ENCODE data around the gene PCDHGA11. TPM values are rescaled to one million over a fixed set of nuclear protein-coding genes. Genes with fewer than 3 reads are reported as not detected.
"Not testable (repeated sequence)": the region's sequence is repeated elsewhere in the genome, so short reads cannot be mapped to it uniquely, and the experiment has no call there.

The PCDHGA11 gene
- total RNA-seq, result under 1 TPM in 1 of 2 donors, not detected in 1; 0.22 TPM

DNA sequence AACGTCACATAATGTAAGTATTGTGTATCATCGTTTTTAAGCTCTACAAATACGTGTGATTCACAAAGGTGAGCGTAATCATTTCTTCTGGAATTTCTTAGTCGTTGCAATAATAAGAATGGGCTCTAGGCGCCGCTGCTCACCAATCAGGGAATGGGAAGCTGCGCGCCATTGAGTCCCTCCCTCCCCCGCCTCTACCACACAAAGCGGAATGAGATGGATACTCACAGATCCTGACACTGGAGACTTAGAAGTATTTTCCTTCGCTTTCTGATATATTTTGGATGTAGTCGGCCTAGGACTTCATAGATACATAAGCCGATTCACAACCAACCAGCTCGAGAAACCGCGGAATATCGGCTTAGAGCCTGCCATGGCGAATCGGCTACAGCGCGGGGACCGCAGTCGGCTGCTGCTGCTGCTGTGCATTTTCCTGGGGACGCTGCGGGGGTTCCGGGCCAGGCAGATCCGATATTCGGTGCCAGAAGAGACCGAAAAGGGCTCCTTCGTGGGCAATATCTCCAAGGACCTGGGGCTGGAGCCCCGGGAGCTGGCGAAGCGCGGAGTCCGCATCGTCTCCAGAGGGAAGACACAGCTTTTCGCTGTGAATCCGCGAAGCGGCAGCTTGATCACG is at the start of gene PCDHGA11:
Gene PCDHGA11 (plus strand): TSS at position 197 of the 634 bp plus-strand sequence. CDS start 177 bp downstream, at position 374.
- Mint-ChIP-seq H3K36me3 (ENCODE audit: insufficient read depth in 2 of 2) (peaks cover 19 to 34% of the 10 kb centered on the region in 2 donors), H3K27ac (peak within 1 kb of the TSS; percentile 80), H3K4me3 (peak within 1 kb of the TSS; percentile 85 to 87), H3K27me3 (ENCODE audit: low read depth) (peaks cover 85% of the 10 kb centered on the region), H3K9me3 (peaks cover 5 to 12% of the 10 kb centered on the region in 2 donors), H3K4me1 (ENCODE audit: low read depth) (peaks cover 20% of the 10 kb centered on the region)
- peak; percentile 48 to 49 for ATAC-seq (replicated peaks in 1 of 2)
- peak; percentile 56 to 58 for DNase-seq

DNA sequence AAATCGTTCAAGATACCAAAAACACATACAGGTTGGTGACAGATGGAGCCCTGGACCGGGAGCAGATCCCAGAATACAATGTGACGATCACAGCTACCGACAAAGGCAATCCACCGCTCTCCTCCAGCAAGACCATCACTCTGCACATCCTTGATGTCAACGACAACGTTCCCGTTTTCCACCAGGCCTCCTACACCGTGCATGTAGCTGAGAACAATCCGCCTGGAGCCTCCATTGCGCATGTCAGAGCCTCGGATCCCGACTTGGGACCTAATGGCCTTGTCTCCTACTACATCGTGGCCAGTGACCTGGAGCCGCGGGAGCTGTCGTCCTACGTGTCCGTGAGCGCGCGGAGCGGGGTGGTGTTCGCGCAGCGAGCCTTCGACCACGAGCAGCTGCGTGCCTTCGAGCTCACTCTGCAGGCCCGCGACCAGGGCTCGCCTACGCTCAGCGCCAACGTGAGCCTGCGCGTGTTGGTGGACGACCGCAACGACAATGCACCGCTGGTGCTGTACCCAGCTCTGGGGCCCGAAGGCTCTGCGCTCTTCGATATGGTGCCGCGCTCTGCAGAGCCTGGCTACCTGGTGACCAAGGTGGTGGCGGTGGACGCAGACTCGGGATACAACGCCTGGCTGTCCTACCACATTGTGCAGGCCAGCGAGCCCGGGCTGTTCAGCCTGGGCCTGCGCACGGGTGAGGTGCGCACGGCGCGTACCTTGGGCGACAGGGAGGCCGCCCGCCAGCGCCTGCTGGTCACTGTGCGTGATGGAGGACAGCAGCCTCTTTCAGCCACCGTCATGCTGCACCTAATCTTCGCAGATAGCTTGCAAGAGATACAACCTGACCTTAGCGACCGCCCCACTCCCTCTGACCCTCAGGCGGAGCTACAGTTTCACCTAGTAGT is 49.0 kb upstream of the PCDHGA11 start:
- H3K27ac Mint-ChIP-seq, result no peak overlapping the region
- ATAC-seq (replicated peaks in 1 of 2) (no peak), DNase-seq (no peak)
- H3K4me1 Mint-ChIP-seq (ENCODE audit: low read depth), result peaks cover 12% of the 10 kb centered on the region
- H3K9me3 Mint-ChIP-seq, result peaks cover 7 to 10% of the 10 kb centered on the region in 2 donors
- peaks cover 13 to 32% of the 10 kb centered on the region in 2 donors for H3K36me3 Mint-ChIP-seq (ENCODE audit: insufficient read depth in 2 of 2)
- H3K27me3 Mint-ChIP-seq (ENCODE audit: low read depth), result peaks cover 80% of the 10 kb centered on the region
- H3K4me3 Mint-ChIP-seq, result no peak overlapping the region

DNA sequence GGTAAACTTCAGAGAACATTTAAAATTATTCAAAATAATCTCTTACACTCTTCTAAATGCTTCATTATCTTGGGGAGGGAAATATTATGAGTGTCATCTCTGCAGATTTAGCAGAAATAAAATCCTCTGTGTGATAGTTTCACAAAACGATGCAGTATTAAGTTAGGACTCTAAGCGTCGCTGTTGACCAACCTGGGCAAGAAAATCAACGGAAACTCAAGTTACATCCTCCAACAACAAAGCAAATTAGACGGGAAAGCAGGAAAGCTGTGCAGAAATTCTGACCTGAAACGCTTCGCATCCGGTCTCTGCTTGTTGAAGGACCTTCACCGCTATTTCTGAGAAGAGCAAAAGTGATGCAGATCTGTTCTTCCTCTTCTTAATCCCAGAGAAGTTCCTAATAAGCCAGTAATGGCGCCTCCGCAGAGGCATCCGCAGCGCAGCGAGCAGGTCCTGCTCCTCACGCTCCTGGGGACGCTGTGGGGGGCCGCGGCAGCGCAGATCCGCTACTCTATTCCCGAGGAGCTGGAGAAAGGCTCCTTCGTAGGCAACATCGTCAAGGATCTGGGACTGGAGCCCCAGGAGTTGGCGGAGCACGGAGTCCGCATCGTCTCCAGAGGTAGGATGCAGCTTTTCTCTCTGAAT is 47.1 kb upstream of the PCDHGA11 start, which contains the start of gene PCDHGA6:
Gene PCDHGA6 (plus strand): TSS at position 219 of the 645 bp plus-strand sequence. CDS start 193 bp downstream, at position 412.
- peaks cover 7 to 10% of the 10 kb centered on the region in 2 donors for H3K9me3 Mint-ChIP-seq
- peaks cover 12% of the 10 kb centered on the region for H3K4me1 Mint-ChIP-seq (ENCODE audit: low read depth)
- H3K36me3 Mint-ChIP-seq (ENCODE audit: insufficient read depth in 2 of 2), result peaks cover 13 to 29% of the 10 kb centered on the region in 2 donors
- peaks cover 76% of the 10 kb centered on the region for H3K27me3 Mint-ChIP-seq (ENCODE audit: low read depth)
- peak within 1 kb of the TSS in 1 of 2 donors; percentile 56 for H3K4me3 Mint-ChIP-seq
- no peak within 1 kb of the TSS for H3K27ac Mint-ChIP-seq
- ATAC-seq (replicated peaks in 1 of 2) (no peak), DNase-seq (no peak)

DNA sequence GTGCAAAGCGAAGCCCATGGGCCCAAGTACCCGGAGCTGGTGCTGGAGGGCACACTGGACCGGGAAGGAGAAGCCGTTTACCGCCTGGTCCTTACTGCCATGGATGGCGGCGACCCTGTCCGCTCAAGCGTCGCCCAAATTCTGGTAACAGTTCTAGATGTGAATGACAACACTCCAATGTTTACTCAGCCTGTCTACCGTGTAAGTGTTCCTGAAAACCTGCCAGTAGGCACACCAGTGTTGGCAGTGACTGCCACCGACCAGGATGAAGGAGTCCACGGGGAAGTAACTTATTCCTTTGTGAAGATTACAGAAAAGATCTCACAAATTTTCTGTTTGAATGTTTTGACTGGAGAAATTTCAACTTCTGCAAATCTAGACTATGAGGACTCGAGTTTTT is 46.2 kb upstream of the PCDHGA11 start:
- H3K4me3 Mint-ChIP-seq, result no peak overlapping the region
- peaks cover 9% of the 10 kb centered on the region for H3K4me1 Mint-ChIP-seq (ENCODE audit: low read depth)
- peaks cover 74% of the 10 kb centered on the region for H3K27me3 Mint-ChIP-seq (ENCODE audit: low read depth)
- ATAC-seq (replicated peaks in 1 of 2), result no peak
- DNase-seq, result no peak
- peaks cover 7 to 11% of the 10 kb centered on the region in 2 donors for H3K9me3 Mint-ChIP-seq
- H3K36me3 Mint-ChIP-seq (ENCODE audit: insufficient read depth in 2 of 2), result peaks cover 13 to 29% of the 10 kb centered on the region in 2 donors
- no peak overlapping the region for H3K27ac Mint-ChIP-seq

DNA sequence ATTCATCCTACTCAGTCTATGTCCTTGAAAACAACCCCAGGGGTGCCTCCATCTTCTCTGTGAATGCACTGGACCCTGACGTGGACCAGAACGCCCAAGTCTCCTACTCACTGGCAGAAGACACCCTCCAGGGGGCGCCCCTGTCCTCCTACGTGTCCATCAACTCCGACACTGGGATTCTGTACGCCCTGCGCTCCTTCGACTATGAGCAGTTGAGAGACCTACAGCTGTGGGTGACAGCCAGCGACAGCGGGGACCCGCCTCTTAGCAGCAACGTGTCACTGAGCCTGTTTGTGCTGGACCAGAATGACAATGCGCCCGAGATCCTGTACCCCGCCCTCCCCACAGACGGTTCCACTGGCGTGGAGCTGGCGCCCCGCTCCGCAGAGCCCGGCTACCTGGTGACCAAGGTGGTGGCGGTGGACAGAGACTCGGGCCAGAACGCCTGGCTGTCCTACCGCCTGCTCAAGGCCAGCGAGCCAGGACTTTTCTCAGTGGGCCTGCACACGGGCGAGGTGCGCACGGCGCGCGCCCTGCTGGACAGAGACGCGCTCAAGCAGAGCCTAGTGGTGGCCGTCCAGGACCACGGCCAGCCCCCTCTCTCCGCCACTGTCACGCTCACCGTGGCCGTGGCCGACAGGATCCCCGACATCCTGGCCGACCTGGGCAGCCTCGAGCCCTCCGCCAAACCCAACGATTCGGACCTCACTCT is 45.3 kb upstream of the PCDHGA11 start:
- not testable (repeated sequence) for H3K27ac Mint-ChIP-seq; DNase-seq; ATAC-seq (replicated peaks in 1 of 2); H3K4me1 Mint-ChIP-seq (ENCODE audit: low read depth); H3K4me3 Mint-ChIP-seq
- Mint-ChIP-seq H3K9me3 (peaks cover 7 to 11% of the 10 kb centered on the region in 2 donors), H3K36me3 (ENCODE audit: insufficient read depth in 2 of 2) (peaks cover 13 to 29% of the 10 kb centered on the region in 2 donors), H3K27me3 (ENCODE audit: low read depth) (peaks cover 69% of the 10 kb centered on the region)

DNA sequence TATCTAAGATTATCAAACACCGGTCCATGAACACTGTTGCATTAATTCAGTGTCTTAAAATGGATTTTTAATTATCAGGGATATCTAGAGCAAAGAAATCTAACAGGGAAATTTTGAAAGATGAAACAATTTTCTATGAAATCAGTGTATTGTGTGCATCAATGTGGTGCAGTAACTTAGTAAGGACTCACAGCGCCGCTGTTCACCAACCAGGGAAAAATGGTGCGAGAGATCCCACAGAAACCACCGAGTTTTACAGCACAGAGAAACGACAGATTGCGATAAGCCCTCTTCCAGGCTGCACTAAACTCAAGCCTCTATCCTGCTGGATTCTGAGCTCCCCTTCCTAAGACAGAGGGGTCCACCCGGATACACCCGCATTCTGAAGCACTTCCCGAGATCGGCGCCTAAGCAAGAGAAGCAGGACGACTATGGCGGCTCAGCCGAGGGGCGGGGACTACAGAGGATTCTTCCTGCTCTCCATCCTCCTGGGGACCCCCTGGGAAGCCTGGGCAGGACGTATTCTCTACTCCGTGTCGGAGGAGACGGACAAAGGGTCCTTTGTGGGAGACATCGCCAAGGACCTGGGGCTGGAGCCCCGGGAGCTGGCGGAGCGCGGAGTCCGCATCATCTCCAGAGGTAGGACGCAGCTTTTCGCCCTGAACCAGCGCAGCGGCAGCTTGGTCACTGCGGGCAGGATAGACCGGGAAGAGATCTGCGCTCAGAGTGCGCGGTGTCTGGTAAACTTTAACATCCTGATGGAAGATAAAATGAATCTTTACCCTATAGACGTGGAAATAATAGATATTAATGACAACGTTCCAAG is 38.2 kb upstream of the PCDHGA11 start, which contains the start of gene PCDHGA7:
Gene PCDHGA7 (plus strand): TSS at position 274 of the 826 bp plus-strand sequence. CDS start 158 bp downstream, at position 432.
- DNase-seq (no peak), ATAC-seq (replicated peaks in 1 of 2) (no peak)
- H3K27me3 Mint-ChIP-seq (ENCODE audit: low read depth), result peaks cover 77% of the 10 kb centered on the region
- no peak within 1 kb of the TSS for H3K27ac Mint-ChIP-seq
- peaks cover 12 to 26% of the 10 kb centered on the region in 2 donors for H3K36me3 Mint-ChIP-seq (ENCODE audit: insufficient read depth in 2 of 2)
- H3K4me1 Mint-ChIP-seq (ENCODE audit: low read depth), result peaks cover 9% of the 10 kb centered on the region
- H3K9me3 Mint-ChIP-seq, result peaks cover 4 to 10% of the 10 kb centered on the region in 2 donors
- H3K4me3 Mint-ChIP-seq, result peak within 1 kb of the TSS; percentile 62 to 75

DNA sequence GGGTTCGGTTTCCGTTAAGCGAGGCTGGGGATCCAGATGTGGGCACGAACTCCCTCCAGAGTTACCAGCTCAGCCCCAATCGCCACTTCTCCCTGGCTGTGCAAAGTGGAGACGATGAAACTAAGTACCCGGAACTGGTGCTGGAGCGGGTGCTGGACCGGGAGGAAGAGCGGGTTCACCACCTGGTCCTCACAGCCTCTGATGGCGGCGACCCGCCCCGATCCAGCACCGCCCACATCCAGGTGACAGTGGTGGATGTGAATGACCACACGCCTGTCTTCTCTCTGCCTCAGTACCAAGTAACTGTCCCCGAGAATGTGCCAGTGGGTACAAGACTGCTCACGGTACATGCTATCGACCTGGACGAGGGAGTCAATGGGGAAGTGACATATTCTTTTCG is 37.5 kb upstream of the PCDHGA11 start:
- DNase-seq (no peak), ATAC-seq (replicated peaks in 1 of 2) (no peak)
- H3K4me1 Mint-ChIP-seq (ENCODE audit: low read depth), result peaks cover 9% of the 10 kb centered on the region
- H3K27ac Mint-ChIP-seq, result no peak overlapping the region
- peak overlapping the region in 1 of 2 donors; percentile 75 for H3K4me3 Mint-ChIP-seq
- peaks cover 5 to 12% of the 10 kb centered on the region in 2 donors for H3K9me3 Mint-ChIP-seq
- H3K27me3 Mint-ChIP-seq (ENCODE audit: low read depth), result peaks cover 79% of the 10 kb centered on the region
- peaks cover 13 to 28% of the 10 kb centered on the region in 2 donors for H3K36me3 Mint-ChIP-seq (ENCODE audit: insufficient read depth in 2 of 2)

DNA sequence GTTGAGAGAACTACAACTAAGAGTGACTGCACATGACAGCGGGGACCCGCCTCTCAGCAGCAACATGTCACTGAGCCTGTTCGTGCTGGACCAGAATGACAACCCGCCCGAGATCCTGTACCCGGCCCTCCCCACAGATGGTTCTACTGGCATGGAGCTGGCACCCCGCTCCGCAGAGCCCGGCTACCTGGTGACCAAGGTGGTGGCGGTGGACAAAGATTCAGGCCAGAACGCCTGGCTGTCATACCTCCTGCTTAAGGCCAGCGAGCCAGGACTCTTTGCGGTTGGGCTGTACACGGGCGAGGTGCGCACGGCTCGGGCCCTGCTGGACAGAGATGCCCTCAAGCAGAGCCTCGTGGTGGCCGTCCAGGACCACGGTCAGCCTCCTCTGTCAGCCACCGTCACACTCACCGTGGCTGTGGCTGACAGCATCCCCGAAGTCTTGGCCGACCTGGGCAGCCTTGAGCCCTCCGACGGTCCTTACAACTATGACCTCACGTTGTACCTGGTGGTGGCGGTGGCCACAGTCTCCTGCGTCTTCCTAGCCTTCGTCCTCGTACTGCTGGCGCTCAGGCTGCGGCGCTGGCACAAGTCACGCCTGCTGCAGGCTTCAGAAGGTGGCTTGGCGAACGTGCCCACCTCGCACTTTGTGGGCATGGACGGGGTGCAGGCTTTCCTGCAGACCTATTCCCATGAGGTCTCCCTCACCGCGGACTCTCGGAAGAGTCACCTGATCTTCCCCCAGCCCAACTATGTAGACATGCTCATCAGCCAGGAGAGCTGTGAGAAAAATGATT is 36.2 kb upstream of the PCDHGA11 start:
- Mint-ChIP-seq H3K27me3 (ENCODE audit: low read depth) (peaks cover 82% of the 10 kb centered on the region), H3K4me3 (no peak overlapping the region), H3K36me3 (ENCODE audit: insufficient read depth in 2 of 2) (peaks cover 15 to 40% of the 10 kb centered on the region in 2 donors), H3K4me1 (ENCODE audit: low read depth) (peaks cover 9% of the 10 kb centered on the region), H3K27ac (no peak overlapping the region), H3K9me3 (peaks cover 11 to 14% of the 10 kb centered on the region in 2 donors)
- ATAC-seq (replicated peaks in 1 of 2), result no peak
- no peak for DNase-seq

DNA sequence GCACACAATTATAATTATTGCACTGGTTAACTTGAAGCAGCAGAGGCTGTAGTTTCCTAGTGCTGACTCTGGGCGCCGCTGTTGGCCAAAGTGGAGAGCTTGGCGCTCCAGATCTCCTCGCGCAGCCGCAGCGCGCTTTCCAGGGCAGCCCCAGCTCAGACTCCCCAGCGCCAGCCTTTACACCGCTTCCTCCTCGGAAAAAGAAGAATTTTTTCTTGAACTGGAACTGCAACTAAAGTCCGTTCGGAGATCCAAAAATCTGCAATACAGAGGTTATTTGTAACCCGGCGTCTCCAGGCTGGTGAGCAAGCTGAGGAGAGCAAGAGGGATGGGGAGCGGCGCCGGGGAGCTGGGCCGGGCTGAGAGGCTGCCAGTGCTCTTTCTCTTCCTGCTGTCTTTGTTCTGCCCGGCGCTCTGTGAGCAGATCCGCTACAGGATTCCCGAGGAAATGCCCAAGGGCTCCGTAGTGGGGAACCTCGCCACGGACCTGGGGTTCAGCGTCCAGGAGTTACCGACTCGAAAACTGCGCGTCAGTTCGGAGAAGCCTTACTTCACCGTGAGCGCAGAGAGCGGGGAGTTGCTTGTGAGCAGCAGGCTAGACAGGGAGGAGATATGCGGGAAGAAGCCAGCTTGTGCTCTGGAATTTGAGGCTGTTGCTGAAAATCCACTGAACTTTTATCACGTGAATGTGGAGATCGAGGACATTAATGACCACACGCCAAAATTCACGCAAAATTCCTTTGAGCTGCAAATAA is 33.1 kb upstream of the PCDHGA11 start, which contains the start of gene PCDHGB4:
Gene PCDHGB4 (plus strand): TSS at position 142 of the 755 bp plus-strand sequence. CDS start 187 bp downstream, at position 329.
- peak; percentile 41 to 65 for ATAC-seq (replicated peaks in 1 of 2)
- H3K9me3 Mint-ChIP-seq, result peaks cover 16 to 20% of the 10 kb centered on the region in 2 donors
- DNase-seq, result peak in 1 of 2 donors; percentile 30
- not testable (repeated sequence) for H3K4me1 Mint-ChIP-seq (ENCODE audit: low read depth); H3K27ac Mint-ChIP-seq
- H3K4me3 Mint-ChIP-seq, result peak within 1 kb of the TSS; percentile 43 to 51
- H3K27me3 Mint-ChIP-seq (ENCODE audit: low read depth), result peaks cover 87% of the 10 kb centered on the region
- peaks cover 24 to 45% of the 10 kb centered on the region in 2 donors for H3K36me3 Mint-ChIP-seq (ENCODE audit: insufficient read depth in 2 of 2)

DNA sequence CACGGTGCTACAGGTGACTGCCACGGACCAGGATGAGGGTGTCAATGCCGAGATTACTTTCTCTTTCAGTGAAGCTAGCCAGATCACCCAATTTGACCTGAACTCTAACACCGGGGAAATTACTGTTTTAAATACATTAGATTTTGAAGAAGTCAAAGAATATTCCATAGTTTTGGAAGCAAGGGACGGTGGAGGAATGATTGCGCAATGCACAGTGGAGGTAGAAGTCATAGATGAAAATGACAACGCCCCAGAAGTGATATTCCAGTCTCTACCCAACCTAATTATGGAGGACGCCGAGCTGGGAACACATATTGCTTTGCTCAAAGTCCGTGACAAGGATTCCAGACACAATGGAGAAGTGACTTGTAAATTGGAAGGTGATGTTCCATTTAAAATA is 32.2 kb upstream of the PCDHGA11 start:
- Mint-ChIP-seq H3K9me3 (peaks cover 14 to 20% of the 10 kb centered on the region in 2 donors), H3K27ac (no peak overlapping the region), H3K4me1 (ENCODE audit: low read depth) (peaks cover 6% of the 10 kb centered on the region), H3K36me3 (ENCODE audit: insufficient read depth in 2 of 2) (peaks cover 22 to 48% of the 10 kb centered on the region in 2 donors), H3K4me3 (no peak overlapping the region), H3K27me3 (ENCODE audit: low read depth) (peaks cover 85% of the 10 kb centered on the region)
- ATAC-seq (replicated peaks in 1 of 2) (no peak), DNase-seq (no peak)

Measured in activated T-cell treated with anti-CD3 and anti-CD28 coated beads, Interleukin-2, amount 50 U/mL, for 72 hours (primary cell).